GM18907 (cell line): Measurements from ENCODE around the gene CACNA1D.

Experiments
- ATAC-seq: cut with Tn5 transposase; IDR thresholded peaks from one replicate; pipeline ENCODE4 v1.9.1; 2021; ENCODE audit warnings: mild to moderate bottlenecking, moderate library complexity; ENCODE audit not compliant: unreplicated experiment

Gene CACNA1D

GRCh38 chr3:53525765-53526703 is 31.6 kb downstream of the CACNA1D start:
- ATAC-seq, result no peak

DNA sequence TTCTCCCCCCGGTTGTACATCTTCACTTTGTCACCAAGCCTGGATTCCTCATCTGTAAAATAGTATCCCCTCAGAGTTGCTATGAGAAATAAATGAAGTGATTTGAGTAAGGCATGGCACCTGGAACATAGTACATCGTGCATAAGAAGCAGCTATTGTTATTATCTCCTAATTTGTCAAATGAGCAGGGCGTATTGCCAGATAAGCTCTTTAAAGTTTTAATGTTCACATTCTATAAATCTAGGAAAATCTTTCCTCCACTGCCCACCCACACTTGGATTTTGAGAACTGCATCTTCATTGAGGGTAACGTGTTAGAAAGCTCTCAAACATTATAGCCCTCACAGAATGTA is 32.3 kb downstream of the CACNA1D start:
- no peak for ATAC-seq

DNA sequence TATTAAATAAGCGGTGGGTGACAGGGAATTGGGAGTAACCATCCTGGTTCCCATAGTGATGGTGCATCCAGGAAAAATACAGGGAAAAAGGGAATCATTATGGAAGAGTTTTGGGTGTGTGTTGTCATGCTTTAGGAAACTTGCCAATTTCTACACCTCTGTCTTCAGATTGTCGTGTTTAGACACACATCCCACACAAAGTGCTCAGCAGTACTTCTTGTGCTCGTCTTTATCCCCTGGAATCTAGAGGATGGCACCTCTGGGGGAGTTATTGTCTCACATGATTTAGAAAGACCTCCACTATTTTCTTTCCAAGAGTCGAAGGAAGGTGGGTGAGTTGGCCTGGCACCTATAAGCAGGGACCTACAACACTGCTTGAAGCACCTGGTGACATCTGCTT is 35.8 kb downstream of the CACNA1D start:
- ATAC-seq, result no peak

DNA sequence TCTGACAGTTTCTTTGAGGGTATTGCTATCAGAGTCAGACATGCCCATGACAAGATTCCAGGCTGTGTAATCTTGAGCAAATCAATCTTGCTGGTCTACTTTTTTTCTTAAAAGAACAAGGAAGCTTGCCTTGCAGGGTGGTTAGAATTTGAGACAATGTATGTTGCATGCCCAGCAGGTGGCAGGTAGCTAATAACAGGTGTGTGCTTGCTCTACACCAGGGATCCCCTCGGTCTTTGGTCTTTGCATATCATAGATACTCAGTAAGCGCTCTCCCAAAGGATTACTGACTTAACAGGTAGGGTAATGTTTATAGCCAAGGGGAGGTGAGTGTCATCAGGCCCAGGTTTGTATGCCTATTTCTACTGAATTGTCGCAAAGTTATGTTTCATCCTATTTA is 37.3 kb downstream of the CACNA1D start:
- no peak for ATAC-seq

- no peak for ATAC-seq
These were observed 39.1 kb downstream of the CACNA1D start for GRCh38 chr3:53533472-53533871.

DNA sequence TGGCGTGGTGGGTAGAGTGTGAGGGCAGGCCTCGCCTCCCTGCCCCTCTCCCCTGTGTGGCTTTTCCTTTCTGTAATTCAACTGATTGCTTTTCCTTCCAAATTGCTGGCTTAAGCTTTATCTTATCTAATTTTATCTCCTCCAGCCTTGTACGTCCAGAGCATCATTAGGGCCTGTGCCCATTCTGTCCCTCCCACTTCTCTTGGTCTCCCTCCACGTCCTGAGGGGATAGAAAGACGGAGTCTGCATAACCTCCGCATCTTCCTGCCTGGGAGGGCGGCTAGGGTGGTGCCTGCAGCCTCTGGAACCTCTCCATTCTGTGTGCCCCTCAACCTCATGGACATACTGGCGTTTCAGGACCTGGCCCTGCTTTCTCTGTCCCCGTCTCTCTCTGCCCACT is 39.8 kb downstream of the CACNA1D start:
- no peak for ATAC-seq

GRCh38 chr3:53534676-53535400 is 40.4 kb downstream of the CACNA1D start:
- ATAC-seq, result no peak

DNA sequence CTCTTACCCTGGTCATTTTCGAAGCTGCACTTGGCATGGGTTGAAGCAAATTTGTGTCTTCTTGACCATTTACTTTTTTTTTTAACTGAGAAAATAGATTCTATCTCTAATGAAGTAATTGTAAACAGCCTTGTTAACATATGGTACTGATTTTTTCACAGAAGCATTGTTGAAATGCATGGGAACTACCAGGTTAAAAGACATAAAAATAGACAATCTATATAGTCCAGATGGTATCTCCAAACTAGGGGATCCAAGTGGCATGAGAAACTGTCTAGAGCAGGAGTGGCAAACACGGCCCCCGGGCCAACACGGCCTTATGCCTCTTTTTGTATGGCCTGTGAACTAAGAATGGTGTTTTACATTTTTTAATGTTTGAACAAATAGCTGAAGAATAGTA is 41.9 kb downstream of the CACNA1D start:
- no peak for ATAC-seq

DNA sequence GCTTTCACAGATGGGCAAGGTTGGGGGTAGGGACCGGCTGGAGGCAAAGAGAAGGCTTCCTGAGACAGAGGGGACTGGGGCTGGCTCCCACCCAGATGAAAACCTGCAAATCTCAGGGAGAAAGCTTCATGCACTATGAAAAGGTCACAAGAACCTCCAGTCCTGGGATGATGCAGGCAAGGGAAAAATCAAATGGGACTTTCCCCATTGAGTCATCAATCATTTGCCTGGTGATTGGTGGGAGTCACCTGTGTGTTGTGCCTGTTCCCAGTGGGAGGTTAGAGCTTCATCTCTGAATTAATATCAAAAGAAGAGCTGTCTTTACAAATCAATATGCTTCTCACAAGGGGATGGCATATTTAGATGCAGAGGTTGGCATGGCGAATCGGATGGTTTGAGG is 49.9 kb downstream of the CACNA1D start:
- no peak for ATAC-seq

DNA sequence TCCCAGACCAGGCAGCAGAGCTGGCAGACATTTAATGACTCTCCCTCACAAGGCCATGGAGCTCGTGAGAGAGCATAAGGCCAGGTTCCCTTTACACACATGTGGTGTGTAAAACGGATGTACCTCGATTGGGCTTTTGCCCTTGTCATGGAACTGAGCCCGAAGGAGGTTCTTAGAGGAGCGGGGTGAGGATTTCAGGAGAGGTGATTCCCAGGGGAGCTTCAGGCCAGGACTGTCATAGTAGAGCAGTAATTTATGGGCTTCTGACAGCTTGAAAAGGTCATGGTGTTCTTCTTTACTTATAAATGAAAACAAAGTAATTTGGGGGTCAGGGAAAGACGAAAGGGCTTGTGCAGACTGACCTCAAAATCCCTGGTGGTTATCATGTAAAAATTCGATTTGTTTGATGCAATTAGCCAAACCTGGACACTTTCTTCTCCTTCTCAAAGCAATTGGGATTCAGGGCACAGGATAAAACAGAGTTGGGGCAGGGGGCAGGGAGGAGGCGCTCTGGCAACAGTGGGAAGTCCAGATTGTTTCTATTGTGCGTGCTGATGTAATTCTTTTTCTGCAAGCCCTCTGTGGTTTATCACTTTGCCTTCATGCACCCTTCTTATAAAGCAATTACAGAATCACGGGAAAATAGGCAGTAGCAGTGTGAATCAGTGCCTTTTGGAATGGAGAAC is 51.0 kb downstream of the CACNA1D start:
- ATAC-seq, result no peak

DNA sequence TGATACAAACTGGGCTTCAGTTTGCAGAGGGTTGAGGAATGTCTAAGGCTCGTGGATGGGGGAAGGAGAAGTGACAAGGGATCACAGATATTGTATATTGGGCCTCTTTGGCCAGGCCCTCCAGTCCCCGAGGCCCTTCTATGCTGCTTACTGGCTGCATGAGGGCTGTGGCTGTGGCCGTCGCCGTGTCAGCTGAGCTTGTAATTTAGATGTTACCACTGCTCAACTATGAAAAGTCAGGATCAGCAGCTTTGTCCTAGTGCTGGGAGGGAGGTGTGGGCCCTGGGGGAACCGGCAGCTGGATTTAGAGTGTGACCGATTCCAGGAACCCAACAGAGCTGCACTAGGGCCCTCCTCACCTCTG is 51.6 kb downstream of the CACNA1D start:
- ATAC-seq, result no peak

GRCh38 chr3:53547327-53547726 is 52.9 kb downstream of the CACNA1D start:
- ATAC-seq, result no peak

DNA sequence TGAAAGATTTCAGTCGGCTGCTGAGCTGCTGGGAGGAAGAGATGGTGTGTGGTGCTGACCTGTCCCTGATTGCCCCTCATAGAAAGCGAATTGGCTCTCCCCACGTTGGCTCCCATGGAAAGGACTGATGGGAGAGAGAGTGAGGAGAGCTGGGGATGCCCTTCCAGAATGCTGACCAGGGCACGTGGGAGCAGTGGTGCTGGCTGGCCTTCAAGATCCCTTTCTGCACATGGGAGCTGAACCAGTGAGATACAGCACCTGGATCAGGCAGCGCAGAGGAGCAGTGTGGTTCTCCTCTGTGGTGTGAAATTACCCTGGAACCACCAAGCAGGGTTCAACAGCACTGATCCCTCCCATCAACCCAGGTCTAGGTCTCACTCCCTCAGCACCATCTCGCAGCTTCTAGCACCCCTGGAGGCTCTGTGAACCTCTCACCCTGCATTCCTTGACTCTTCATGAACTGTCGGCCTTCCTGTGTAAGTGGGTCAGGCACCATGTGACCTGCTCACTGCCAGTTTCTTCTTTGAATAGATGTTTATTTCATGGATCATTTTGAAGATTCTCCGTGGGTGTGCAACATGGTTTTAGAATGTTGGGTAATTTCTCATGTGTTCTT is 55.7 kb downstream of the CACNA1D start:
- ATAC-seq, result no peak

DNA sequence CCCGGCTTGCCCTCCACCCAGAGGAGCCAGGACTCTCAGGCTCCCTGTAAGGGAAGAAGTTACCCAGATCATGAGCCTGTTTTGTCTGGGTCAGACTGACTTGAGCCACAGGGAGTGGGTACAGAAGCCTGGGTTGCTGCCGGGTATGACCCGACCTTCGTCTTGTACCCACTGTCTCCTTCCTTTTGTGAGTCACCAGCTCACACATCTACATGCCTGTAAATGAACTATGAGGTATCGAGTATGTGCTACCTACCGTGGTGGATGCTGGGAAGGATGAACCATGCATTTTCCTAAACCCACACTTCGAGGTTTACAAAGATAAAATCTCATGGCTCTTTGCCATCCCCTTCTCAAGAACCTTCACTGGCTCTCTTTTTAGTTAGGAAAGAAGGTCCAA is 56.9 kb downstream of the CACNA1D start:
- ATAC-seq, result no peak

GRCh38 chr3:53552730-53553129 is 58.3 kb downstream of the CACNA1D start:
- no peak for ATAC-seq

DNA sequence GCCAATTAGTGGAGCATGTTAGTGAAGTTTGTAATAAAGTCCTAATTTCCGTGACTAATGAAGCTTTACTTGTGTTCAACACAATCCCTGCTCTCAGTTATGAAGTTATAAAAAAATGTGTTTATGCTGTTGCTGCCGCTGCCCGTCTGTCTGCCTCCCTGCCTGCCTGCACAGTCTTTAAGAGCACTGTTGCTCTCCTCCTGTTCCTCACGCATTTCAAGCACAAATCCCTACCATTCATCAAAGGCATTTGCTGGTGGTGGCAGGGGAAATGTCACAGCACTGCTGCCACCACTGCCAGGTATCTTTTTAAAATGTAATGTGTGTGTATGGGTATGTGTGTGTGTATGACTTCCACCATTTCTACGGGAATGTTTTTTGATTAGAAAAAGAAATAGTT is 58.8 kb downstream of the CACNA1D start:
- no peak for ATAC-seq

- peak; percentile 88 for ATAC-seq
These were observed 60.2 kb downstream of the CACNA1D start for GRCh38 chr3:53554559-53555067.

DNA sequence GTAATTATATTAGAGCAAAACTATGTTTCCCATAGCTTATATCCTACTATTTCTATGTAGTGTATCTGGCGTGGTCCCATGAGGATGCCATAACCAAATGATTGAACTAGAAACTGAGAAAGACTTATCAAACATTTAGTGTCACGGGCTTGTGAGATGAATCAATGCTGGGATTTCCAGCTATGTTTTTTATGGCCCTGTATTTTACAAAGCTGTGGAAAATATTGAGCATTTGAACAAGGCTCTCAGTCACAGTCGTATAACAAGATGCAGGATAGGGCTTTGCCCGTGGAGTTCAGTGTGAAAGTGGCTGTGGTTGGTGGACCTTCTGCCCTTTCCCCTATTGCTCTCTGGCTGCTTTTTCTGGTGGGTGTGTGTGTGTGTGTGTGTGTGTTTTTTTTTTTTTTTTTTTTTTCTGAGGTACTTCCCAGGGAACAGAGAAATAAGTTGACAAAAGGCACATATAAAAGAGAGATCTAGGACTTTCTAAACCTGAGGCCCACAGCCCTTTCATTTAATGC is 60.7 kb downstream of the CACNA1D start:
- ATAC-seq, result peak; percentile 71

GRCh38 chr3:53566461-53567145 is 72.2 kb downstream of the CACNA1D start:
- ATAC-seq, result no peak

DNA sequence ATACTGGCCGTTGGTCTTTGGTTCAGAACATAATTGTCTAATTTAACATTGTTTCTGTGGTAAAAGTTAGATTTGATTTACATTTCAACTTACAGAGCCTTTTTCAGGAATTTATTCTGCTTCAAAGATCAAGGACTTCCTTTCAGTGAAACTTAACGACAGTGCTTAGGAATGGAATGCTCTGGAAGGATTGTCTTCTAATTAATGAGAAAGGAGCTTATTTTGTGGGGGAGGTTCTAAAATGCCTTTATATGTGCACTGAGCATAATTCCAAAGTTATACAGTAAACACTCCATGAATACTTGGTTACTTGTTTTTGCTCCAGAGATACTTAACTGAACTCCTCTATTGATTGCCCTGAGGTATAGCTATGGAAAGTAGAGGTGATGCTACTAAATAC is 75.7 kb downstream of the CACNA1D start:
- ATAC-seq, result no peak
